GM23338 (cell line): ENCODE measurements around the gene TMEM163. TPM values are rescaled to one million over a fixed set of nuclear protein-coding genes. Genes with fewer than 3 reads are reported as not detected.
"Not testable (repeated sequence)": the region's sequence is repeated elsewhere in the genome, so short reads cannot be mapped to it uniquely, and the experiment has no call there.

Experiments
- ATAC-seq: fragments of 200-7000 bp; cut with Tn5 transposase; 3 replicates; pipeline ENCODE4 v1.9.1; 2020
- DNase-seq: peaks from one replicate; pipeline ENCODE4 v3.0.0-alpha.2; 2015; ENCODE audit warnings: low spot score
- H2AFZ ChIP-seq: fragments of 200-600 bp; sonication (generic); 2 replicates; pipeline ENCODE4 v1.8.0; 2016; ENCODE audit warnings: antibody characterized with exemption, mild to moderate bottlenecking, moderate library complexity
- H3F3A ChIP-seq: fragments of 200-600 bp; sonication (generic); replicated peaks from 2 replicates; pipeline ENCODE4 v1.8.0; 2017; ENCODE audit warnings: antibody characterized with exemption, mixed run types, low read depth
- H3K27ac ChIP-seq: fragments of 200-600 bp; sonication (generic); 2 replicates; pipeline ENCODE4 v1.6.1; 2016; ENCODE audit warnings: low read depth
- H3K27me3 ChIP-seq: fragments of 200-600 bp; sonication (generic); 2 replicates; pipeline ENCODE4 v1.8.0; 2016; ENCODE audit warnings: mild to moderate bottlenecking, mixed run types, moderate library complexity; ENCODE audit not compliant: insufficient read depth
- H3K36me3 ChIP-seq: fragments of 200-600 bp; sonication (generic); 2 replicates; pipeline ENCODE4 v1.8.0; 2016; ENCODE audit warnings: mild to moderate bottlenecking; ENCODE audit not compliant: insufficient read depth
- H3K4me1 ChIP-seq: fragments of 200-600 bp; sonication (generic); 2 replicates; pipeline ENCODE4 v1.8.0; 2016; ENCODE audit warnings: mild to moderate bottlenecking, moderate library complexity; ENCODE audit not compliant: insufficient read depth
- H3K4me2 ChIP-seq: fragments of 200-600 bp; sonication (generic); 2 replicates; pipeline ENCODE4 v1.7.1; 2017; ENCODE audit warnings: mixed run types
- H3K4me3 ChIP-seq: fragments of 200-600 bp; sonication (generic); 2 replicates; pipeline ENCODE4 v1.6.1; 2016; ENCODE audit warnings: mixed run types
- H3K79me2 ChIP-seq: fragments of 200-600 bp; sonication (generic); replicated peaks from 2 replicates; pipeline ENCODE4 v1.8.0; 2017; ENCODE audit warnings: mild to moderate bottlenecking; ENCODE audit not compliant: insufficient read depth
- H3K9me2 ChIP-seq: fragments of 200-600 bp; sonication (generic); 2 replicates; pipeline ENCODE4 v1.8.0; 2017; ENCODE audit not compliant: insufficient read depth
- H4K20me1 ChIP-seq: fragments of 200-600 bp; sonication (generic); replicated peaks from 2 replicates; pipeline ENCODE4 v1.8.0; 2017; ENCODE audit warnings: mild to moderate bottlenecking; ENCODE audit not compliant: insufficient read depth
- H3K27ac Mint-ChIP-seq: 2 replicates; pipeline ENCODE4 v1.8.0; 2020; ENCODE audit warnings: inconsistent platforms, mild to moderate bottlenecking, moderate library complexity, mixed read lengths
- H3K27me3 Mint-ChIP-seq: 3 replicates; pipeline ENCODE4 v1.8.0; 2022; ENCODE audit warnings: low read depth, mild to moderate bottlenecking, moderate library complexity, mixed read lengths, inconsistent platforms; ENCODE audit not compliant: insufficient read depth, poor library complexity
- H3K36me3 Mint-ChIP-seq: 3 replicates; pipeline ENCODE4 v1.8.0; 2021; ENCODE audit warnings: low read depth, mild to moderate bottlenecking, inconsistent platforms, moderate library complexity, mixed read lengths
- H3K4me1 Mint-ChIP-seq: 3 replicates; pipeline ENCODE4 v1.8.0; 2020; ENCODE audit warnings: mild to moderate bottlenecking, inconsistent platforms, mixed read lengths
- H3K4me3 Mint-ChIP-seq: 3 replicates; pipeline ENCODE4 v1.8.0; 2021; ENCODE audit warnings: moderate library complexity, mild to moderate bottlenecking, inconsistent platforms, mixed read lengths
- H3K9me3 Mint-ChIP-seq: 3 replicates; pipeline ENCODE4 v1.8.0; 2020; ENCODE audit warnings: moderate library complexity, mild to moderate bottlenecking, inconsistent platforms, mixed read lengths
- CREB1 ChIP-seq: fragments of 250-450 bp; sonication (Bioruptor Pico); IDR thresholded peaks from 2 replicates; pipeline ENCODE4 v1.5.0; 2020; ENCODE audit warnings: low read depth, mild to moderate bottlenecking, moderate library complexity
- ETS1 ChIP-seq: IDR thresholded peaks from 2 replicates; pipeline ENCODE4 v1.6.1; 2016; ENCODE audit warnings: antibody characterized with exemption
- EZH2phosphoT487 ChIP-seq: fragments of 200-600 bp; sonication (generic); IDR thresholded peaks from one replicate; pipeline ENCODE4 v1.8.1; 2018; ENCODE audit warnings: antibody characterized with exemption; ENCODE audit not compliant: unreplicated experiment
- JUNB ChIP-seq: IDR thresholded peaks from one replicate; pipeline ENCODE4 v1.6.1; 2016; ENCODE audit warnings: antibody characterized with exemption; ENCODE audit not compliant: unreplicated experiment
- NANOG ChIP-seq: IDR thresholded peaks from 2 replicates; pipeline ENCODE4 v1.6.1; 2016; ENCODE audit warnings: antibody characterized with exemption, borderline replicate concordance
- POLR2AphosphoS5 ChIP-seq: IDR thresholded peaks from 2 replicates; pipeline ENCODE4 v1.6.1; 2016; ENCODE audit warnings: antibody characterized with exemption, low read depth
- STAT1 ChIP-seq: IDR thresholded peaks from one replicate; pipeline ENCODE4 v1.6.1; 2016; ENCODE audit warnings: antibody characterized with exemption; ENCODE audit not compliant: unreplicated experiment
- ZNF114 ChIP-seq: fragments of 250-450 bp; sonication (Bioruptor Pico); IDR thresholded peaks from 2 replicates; pipeline ENCODE4 v1.5.0; 2020; ENCODE audit warnings: mild to moderate bottlenecking, moderate library complexity
- polyA plus RNA-seq: library from polyadenylated mRNA; unstranded; fragments of >200 nt; fragmentation: Nextera tagmentation; extraction: Ambion mirVana; gene quantifications from 2 replicates; pipeline ENCODE4 v1.2.1, GENCODE V29; 2016
- total RNA-seq: library from RNA; depleted of rRNA; stranded (reverse); fragments of >200 nt; shearing (Covaris generic); gene quantifications from 2 replicates; pipeline ENCODE4 v1.2.3, GENCODE V29; 2014
- TF ChIP-seq, protein P1 (sequence below): IDR thresholded peaks from one replicate; pipeline ENCODE4 v1.6.1; 2018; ENCODE audit warnings: antibody characterized with exemption; ENCODE audit not compliant: unreplicated experiment
- TF ChIP-seq, protein P2 (sequence below): fragments of 250-450 bp; sonication (Bioruptor Pico); IDR thresholded peaks from 2 replicates; pipeline ENCODE4 v1.5.0; 2020; ENCODE audit warnings: mild to moderate bottlenecking, moderate library complexity

Gene TMEM163
- total and polyA plus RNA-seq, 2 experiments from 2014 or later, result 1.1 to 1.8 TPM

DNA sequence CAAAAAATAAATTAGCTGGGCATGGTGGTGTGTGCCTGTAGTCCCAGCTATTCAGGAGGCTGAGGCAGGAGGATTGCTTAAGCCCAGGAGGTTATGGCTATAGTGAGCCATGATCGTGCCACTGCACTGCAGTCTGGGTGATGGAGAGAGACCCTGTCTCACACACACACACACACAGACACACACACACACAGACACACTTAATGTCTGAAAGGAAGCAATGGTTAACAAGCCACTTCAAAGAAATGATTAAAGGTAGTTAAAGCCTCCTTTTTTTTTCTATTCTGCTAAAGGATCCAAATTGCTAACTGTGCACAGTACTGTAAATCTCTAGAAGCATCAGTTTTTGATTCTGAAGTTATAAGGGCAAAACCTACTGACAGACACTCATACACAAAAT lies 211.1 kb downstream of the TMEM163 start:
- H3K4me3 Mint-ChIP-seq, result no peak overlapping the region
- no peak for TF ChIP-seq ZNF114 (CRISPR knock-in tag)
- TF ChIP-seq ETS1, result no peak
- TF ChIP-seq, protein P1, sequence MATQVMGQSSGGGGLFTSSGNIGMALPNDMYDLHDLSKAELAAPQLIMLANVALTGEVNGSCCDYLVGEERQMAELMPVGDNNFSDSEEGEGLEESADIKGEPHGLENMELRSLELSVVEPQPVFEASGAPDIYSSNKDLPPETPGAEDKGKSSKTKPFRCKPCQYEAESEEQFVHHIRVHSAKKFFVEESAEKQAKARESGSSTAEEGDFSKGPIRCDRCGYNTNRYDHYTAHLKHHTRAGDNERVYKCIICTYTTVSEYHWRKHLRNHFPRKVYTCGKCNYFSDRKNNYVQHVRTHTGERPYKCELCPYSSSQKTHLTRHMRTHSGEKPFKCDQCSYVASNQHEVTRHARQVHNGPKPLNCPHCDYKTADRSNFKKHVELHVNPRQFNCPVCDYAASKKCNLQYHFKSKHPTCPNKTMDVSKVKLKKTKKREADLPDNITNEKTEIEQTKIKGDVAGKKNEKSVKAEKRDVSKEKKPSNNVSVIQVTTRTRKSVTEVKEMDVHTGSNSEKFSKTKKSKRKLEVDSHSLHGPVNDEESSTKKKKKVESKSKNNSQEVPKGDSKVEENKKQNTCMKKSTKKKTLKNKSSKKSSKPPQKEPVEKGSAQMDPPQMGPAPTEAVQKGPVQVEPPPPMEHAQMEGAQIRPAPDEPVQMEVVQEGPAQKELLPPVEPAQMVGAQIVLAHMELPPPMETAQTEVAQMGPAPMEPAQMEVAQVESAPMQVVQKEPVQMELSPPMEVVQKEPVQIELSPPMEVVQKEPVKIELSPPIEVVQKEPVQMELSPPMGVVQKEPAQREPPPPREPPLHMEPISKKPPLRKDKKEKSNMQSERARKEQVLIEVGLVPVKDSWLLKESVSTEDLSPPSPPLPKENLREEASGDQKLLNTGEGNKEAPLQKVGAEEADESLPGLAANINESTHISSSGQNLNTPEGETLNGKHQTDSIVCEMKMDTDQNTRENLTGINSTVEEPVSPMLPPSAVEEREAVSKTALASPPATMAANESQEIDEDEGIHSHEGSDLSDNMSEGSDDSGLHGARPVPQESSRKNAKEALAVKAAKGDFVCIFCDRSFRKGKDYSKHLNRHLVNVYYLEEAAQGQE, result no peak
- TF ChIP-seq, protein P2, sequence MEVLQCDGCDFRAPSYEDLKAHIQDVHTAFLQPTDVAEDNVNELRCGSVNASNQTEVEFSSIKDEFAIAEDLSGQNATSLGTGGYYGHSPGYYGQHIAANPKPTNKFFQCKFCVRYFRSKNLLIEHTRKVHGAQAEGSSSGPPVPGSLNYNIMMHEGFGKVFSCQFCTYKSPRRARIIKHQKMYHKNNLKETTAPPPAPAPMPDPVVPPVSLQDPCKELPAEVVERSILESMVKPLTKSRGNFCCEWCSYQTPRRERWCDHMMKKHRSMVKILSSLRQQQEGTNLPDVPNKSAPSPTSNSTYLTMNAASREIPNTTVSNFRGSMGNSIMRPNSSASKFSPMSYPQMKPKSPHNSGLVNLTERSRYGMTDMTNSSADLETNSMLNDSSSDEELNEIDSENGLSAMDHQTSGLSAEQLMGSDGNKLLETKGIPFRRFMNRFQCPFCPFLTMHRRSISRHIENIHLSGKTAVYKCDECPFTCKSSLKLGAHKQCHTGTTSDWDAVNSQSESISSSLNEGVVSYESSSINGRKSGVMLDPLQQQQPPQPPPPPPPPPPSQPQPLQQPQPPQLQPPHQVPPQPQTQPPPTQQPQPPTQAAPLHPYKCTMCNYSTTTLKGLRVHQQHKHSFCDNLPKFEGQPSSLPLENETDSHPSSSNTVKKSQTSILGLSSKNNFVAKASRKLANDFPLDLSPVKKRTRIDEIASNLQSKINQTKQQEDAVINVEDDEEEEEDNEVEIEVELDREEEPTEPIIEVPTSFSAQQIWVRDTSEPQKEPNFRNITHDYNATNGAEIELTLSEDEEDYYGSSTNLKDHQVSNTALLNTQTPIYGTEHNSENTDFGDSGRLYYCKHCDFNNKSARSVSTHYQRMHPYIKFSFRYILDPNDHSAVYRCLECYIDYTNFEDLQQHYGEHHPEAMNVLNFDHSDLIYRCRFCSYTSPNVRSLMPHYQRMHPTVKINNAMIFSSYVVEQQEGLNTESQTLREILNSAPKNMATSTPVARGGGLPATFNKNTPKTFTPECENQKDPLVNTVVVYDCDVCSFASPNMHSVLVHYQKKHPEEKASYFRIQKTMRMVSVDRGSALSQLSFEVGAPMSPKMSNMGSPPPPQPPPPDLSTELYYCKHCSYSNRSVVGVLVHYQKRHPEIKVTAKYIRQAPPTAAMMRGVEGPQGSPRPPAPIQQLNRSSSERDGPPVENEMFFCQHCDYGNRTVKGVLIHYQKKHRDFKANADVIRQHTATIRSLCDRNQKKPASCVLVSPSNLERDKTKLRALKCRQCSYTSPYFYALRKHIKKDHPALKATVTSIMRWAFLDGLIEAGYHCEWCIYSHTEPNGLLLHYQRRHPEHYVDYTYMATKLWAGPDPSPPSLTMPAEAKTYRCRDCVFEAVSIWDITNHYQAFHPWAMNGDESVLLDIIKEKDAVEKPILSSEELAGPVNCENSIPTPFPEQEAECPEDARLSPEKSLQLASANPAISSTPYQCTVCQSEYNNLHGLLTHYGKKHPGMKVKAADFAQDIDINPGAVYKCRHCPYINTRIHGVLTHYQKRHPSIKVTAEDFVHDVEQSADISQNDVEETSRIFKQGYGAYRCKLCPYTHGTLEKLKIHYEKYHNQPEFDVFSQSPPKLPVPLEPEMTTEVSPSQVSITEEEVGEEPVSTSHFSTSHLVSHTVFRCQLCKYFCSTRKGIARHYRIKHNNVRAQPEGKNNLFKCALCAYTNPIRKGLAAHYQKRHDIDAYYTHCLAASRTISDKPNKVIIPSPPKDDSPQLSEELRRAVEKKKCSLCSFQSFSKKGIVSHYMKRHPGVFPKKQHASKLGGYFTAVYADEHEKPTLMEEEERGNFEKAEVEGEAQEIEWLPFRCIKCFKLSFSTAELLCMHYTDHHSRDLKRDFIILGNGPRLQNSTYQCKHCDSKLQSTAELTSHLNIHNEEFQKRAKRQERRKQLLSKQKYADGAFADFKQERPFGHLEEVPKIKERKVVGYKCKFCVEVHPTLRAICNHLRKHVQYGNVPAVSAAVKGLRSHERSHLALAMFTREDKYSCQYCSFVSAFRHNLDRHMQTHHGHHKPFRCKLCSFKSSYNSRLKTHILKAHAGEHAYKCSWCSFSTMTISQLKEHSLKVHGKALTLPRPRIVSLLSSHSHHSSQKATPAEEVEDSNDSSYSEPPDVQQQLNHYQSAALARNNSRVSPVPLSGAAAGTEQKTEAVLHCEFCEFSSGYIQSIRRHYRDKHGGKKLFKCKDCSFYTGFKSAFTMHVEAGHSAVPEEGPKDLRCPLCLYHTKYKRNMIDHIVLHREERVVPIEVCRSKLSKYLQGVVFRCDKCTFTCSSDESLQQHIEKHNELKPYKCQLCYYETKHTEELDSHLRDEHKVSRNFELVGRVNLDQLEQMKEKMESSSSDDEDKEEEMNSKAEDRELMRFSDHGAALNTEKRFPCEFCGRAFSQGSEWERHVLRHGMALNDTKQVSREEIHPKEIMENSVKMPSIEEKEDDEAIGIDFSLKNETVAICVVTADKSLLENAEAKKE (CRISPR knock-in tag), result no peak
- TF ChIP-seq EZH2phosphoT487, result no peak
- TF ChIP-seq JUNB, result no peak
- no peak for TF ChIP-seq STAT1
- TF ChIP-seq CREB1 (CRISPR knock-in tag), result no peak
- TF ChIP-seq NANOG, result no peak
- TF ChIP-seq POLR2AphosphoS5, result no peak
- Histone ChIP-seq H3K79me2 (no peaks in the 10 kb centered on the region), H3K36me3 (no peaks in the 10 kb centered on the region), H3K4me1 (no peaks in the 10 kb centered on the region; the same call in 1 of the 2 replicates), H3K27ac (no peak overlapping the region), H3K27me3 (no peaks in the 10 kb centered on the region), H4K20me1 (no peaks in the 10 kb centered on the region), H3K4me2 (no peak overlapping the region), H2AFZ (no peak overlapping the region), H3K4me3 (no peak overlapping the region), H3K9me2 (peaks cover 14% of the 10 kb centered on the region; the same call in 1 of the 2 replicates), H3F3A (no peaks in the 10 kb centered on the region)
- H3K36me3 Mint-ChIP-seq, result no peaks in the 10 kb centered on the region
- DNase-seq, result no peak
- H3K27me3 Mint-ChIP-seq, result no peaks in the 10 kb centered on the region
- H3K27ac Mint-ChIP-seq, result no peak overlapping the region
- H3K4me1 Mint-ChIP-seq, result peaks cover 3% of the 10 kb centered on the region; the same call in 1 of the 3 replicates
- ATAC-seq, result no peak
- no peaks in the 10 kb centered on the region for H3K9me3 Mint-ChIP-seq

DNA sequence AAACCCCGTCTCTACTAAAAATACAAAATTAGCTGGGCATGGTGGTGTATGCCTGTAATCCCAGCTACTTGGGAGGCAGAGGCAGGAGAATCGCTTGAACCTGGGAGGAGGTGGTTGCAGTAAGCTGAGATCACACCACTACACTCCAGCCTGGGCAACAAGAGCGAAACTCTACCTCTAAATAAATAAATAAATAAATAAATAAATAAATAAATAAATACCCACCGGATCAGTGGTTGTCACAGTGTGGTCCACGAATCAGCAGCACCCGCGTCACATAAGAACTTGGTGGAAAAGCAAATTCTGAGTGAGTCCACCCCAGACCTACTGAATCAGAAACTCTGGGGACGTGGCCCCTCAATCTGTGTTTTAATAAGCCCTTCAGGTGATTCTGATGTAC lies 211.6 kb downstream of the TMEM163 start:
- H4K20me1 ChIP-seq, H3K36me3 Mint-ChIP-seq, ATAC-seq: not testable (repeated sequence)

More for the DNA sequence above, 211.6 kb downstream of the TMEM163 start:
- H3K4me1 Mint-ChIP-seq, H3K27ac Mint-ChIP-seq, H3K9me3 Mint-ChIP-seq, H3K4me3 ChIP-seq, H3K27me3 ChIP-seq, H3K27ac ChIP-seq, H3K4me2 ChIP-seq, H3K79me2 ChIP-seq, H3K4me3 Mint-ChIP-seq, H3K27me3 Mint-ChIP-seq, H3F3A ChIP-seq, H3K4me1 ChIP-seq, H2AFZ ChIP-seq, H3K36me3 ChIP-seq, DNase-seq: not testable (repeated sequence)
- H3K9me2 ChIP-seq, result peaks cover 14% of the 10 kb centered on the region; the same call in 1 of the 2 replicates
